HepG2 (cell line): ENCODE measurements around the gene PGM2. TPM values are rescaled to one million over a fixed set of nuclear protein-coding genes. Genes with fewer than 3 reads are reported as not detected.

Experiments
- ATAC-seq: fragments of 200-7000 bp; cut with Tn5 transposase; 3 replicates; pipeline ENCODE4 v1.9.1; 2020; ENCODE audit warnings: mild to moderate bottlenecking, moderate library complexity
- BruUV-seq: library from RNA; stranded (reverse); fragments of 400-500 nt; replicated peaks from 2 replicates; lab custom pipeline; 2021; lab: Mats Ljungman, UMichigan
- CTCF ChIA-PET: fragments of 300-600 bp; formaldehyde crosslinking; extraction: SDS; loops from one replicate; lab custom pipeline; 2021; ENCODE audit warnings: low total read pairs, inconsistent platforms, low intra/inter-chr PET ratio; lab: Yijun Ruan, JAX
- POLR2A ChIA-PET: fragments of 350-600 bp; sonication (Branson Sonifier 250); formaldehyde crosslinking; loops from one replicate; lab custom pipeline; 2020; ENCODE audit warnings: antibody characterized with exemption, inconsistent platforms; lab: Yijun Ruan, JAX
- DNase-seq: peaks from one replicate; pipeline ENCODE4 v3.0.0-alpha.2; 2015; ENCODE audit warnings: low spot score
- FAIRE-seq: peaks from 3 replicates; lab custom pipeline; 2011; peaks lifted over from hg19 to GRCh38; lab: Jason Lieb, UNC
- H2AFZ ChIP-seq: one replicate; pipeline ENCODE4 v1.6.1; 2011; ENCODE audit warnings: low read length, inconsistent platforms
- H3K27ac ChIP-seq: fragments of 300-600 bp; 3 replicates; pipeline ENCODE4 v1.8.0; 2011; ENCODE audit warnings: mixed run types, mild to moderate bottlenecking, mixed read lengths, low read length, inconsistent platforms; ENCODE audit not compliant: insufficient read depth; ENCODE audit errors: extremely low read length
- H3K27me3 ChIP-seq, 2 experiments: fragments of 200-600 bp in 1 of 2; 2 replicates in 1 of 2; 3 replicates in 1 of 2; pipeline versions ENCODE4 v1.6.0 to v1.8.0; 2011; ENCODE audit warnings: low read length in 2 of 2, mild to moderate bottlenecking in 2 of 2, moderate library complexity in 2 of 2, inconsistent platforms in 1 of 2; ENCODE audit not compliant: insufficient read depth in 2 of 2, control insufficient read depth in 1 of 2
- H3K36me3 ChIP-seq, 2 experiments: fragments of 200-600 bp in 1 of 2; replicated peaks in 1 of 2; 2 replicates in 1 of 2; 3 replicates in 1 of 2; pipeline versions ENCODE4 v1.5.1 to v1.8.0; 2011; ENCODE audit warnings: low read length in 2 of 2, inconsistent platforms in 1 of 2; ENCODE audit not compliant: insufficient read depth in 2 of 2, control insufficient read depth in 1 of 2
- H3K4me1 ChIP-seq: 2 replicates; pipeline ENCODE4 v1.5.1; 2012; ENCODE audit warnings: low read length, inconsistent platforms; ENCODE audit not compliant: insufficient read depth
- H3K4me2 ChIP-seq: 2 replicates; pipeline ENCODE4 v1.6.0; 2011; ENCODE audit warnings: low read depth, low read length, inconsistent platforms
- H3K4me3 ChIP-seq, 3 experiments: fragments of 200-600 bp in 1 of 3; sonication (generic), shearing (Covaris generic) in 1 of 3; replicated peaks in 1 of 3; 2 replicates each; pipeline ENCODE4 v1.5.1; 2011 to 2016; ENCODE audit warnings: low read length in 3 of 3, inconsistent platforms in 2 of 3, low read depth in 2 of 3, mild to moderate bottlenecking in 2 of 3, control low read depth in 1 of 3, mixed read lengths in 1 of 3; ENCODE audit not compliant: insufficient read depth in 1 of 3
- H3K79me2 ChIP-seq: one replicate; pipeline ENCODE4 v1.6.1; 2011; ENCODE audit warnings: low read length, inconsistent platforms; ENCODE audit not compliant: insufficient read depth
- H3K9ac ChIP-seq: 2 replicates; pipeline ENCODE4 v1.6.0; 2011; ENCODE audit warnings: mild to moderate bottlenecking, low read depth, low read length, inconsistent platforms; ENCODE audit not compliant: insufficient read depth
- H3K9me3 ChIP-seq: 2 replicates; pipeline ENCODE4 v1.5.1; 2012; ENCODE audit warnings: mild to moderate bottlenecking, low read length
- H4K20me1 ChIP-seq: 2 replicates; pipeline ENCODE4 v1.6.0; 2011; ENCODE audit warnings: inconsistent platforms, mild to moderate bottlenecking, low read length, moderate library complexity; ENCODE audit not compliant: insufficient read depth
- CENPBD1 ChIP-seq: sonication (generic); formaldehyde crosslinking; IDR thresholded peaks from 2 replicates; pipeline ENCODE4 v1.8.0; 2022; ENCODE audit warnings: missing genetic modification reagents, low read depth, mild to moderate bottlenecking, borderline replicate concordance
- HMGXB4 ChIP-seq, 2 experiments: sonication (generic) in 1 of 2; formaldehyde crosslinking in 1 of 2; IDR thresholded peaks; 2 replicates each; pipeline versions ENCODE4 v1.4.0 to v1.6.1; 2018 to 2020; ENCODE audit warnings: missing genetic modification reagents in 2 of 2, borderline replicate concordance in 1 of 2, low read depth in 1 of 2, mild to moderate bottlenecking in 1 of 2, missing biosample characterization in 1 of 2
- HOXD1 ChIP-seq: sonication (generic); formaldehyde crosslinking; IDR thresholded peaks from 2 replicates; pipeline ENCODE4 v1.5.0; 2020; ENCODE audit warnings: missing genetic modification reagents
- MATR3 ChIP-seq: sonication (generic); formaldehyde crosslinking; IDR thresholded peaks from 2 replicates; pipeline ENCODE4 v1.4.0; 2020; ENCODE audit warnings: missing genetic modification reagents
- MEIS2 ChIP-seq: sonication (generic); formaldehyde crosslinking; IDR thresholded peaks from 2 replicates; pipeline ENCODE4 v1.9.0; 2021; ENCODE audit warnings: mild to moderate bottlenecking, missing genetic modification reagents
- REXO4 ChIP-seq: sonication (generic); formaldehyde crosslinking; IDR thresholded peaks from 2 replicates; pipeline ENCODE4 v1.8.0; 2022; ENCODE audit warnings: missing genetic modification reagents, mild to moderate bottlenecking, borderline replicate concordance
- TFDP1 ChIP-seq: IDR thresholded peaks from 2 replicates; pipeline ENCODE4 v1.6.1; 2016; ENCODE audit warnings: missing compliant biosample characterization, missing genetic modification reagents, borderline replicate concordance
- THAP11 ChIP-seq: IDR thresholded peaks from 2 replicates; pipeline ENCODE4 v1.6.1; 2016; ENCODE audit warnings: missing biosample characterization, missing genetic modification reagents
- ZBTB20 ChIP-seq: sonication (generic); formaldehyde crosslinking; IDR thresholded peaks from 2 replicates; pipeline ENCODE4 v1.8.1; 2023; ENCODE audit warnings: missing genetic modification reagents, low read depth, mild to moderate bottlenecking, borderline replicate concordance
- ZFX ChIP-seq: sonication (generic); formaldehyde crosslinking; IDR thresholded peaks from 2 replicates; pipeline ENCODE4 v1.4.0; 2020; ENCODE audit warnings: mild to moderate bottlenecking, low read depth, missing genetic modification reagents, moderate library complexity
- ZKSCAN8 ChIP-seq: IDR thresholded peaks from 2 replicates; pipeline ENCODE4 v1.6.1; 2016; ENCODE audit warnings: borderline replicate concordance, missing genetic modification reagents, missing compliant biosample characterization
- ZNF441 ChIP-seq: sonication (generic); formaldehyde crosslinking; IDR thresholded peaks from 2 replicates; pipeline ENCODE4 v1.7.0; 2021; ENCODE audit warnings: missing genetic modification reagents, borderline replicate concordance
- ZNF484 ChIP-seq: sonication (generic); formaldehyde crosslinking; IDR thresholded peaks from 2 replicates; pipeline ENCODE4 v1.5.1; 2020; ENCODE audit warnings: mild to moderate bottlenecking, low read depth, missing genetic modification reagents, borderline replicate concordance
- ZNF574 ChIP-seq: sonication (generic); formaldehyde crosslinking; IDR thresholded peaks from 2 replicates; pipeline ENCODE4 v1.4.0; 2020; ENCODE audit warnings: missing genetic modification reagents
- ZNF589 ChIP-seq: sonication (generic); formaldehyde crosslinking; conservative IDR thresholded peaks from 2 replicates; pipeline ENCODE4 v1.8.0; 2022; ENCODE audit warnings: mild to moderate bottlenecking, moderate library complexity, missing genetic modification reagents
- ZNF83 ChIP-seq: sonication (generic); formaldehyde crosslinking; IDR thresholded peaks from 2 replicates; pipeline ENCODE4 v1.4.0; 2020; ENCODE audit warnings: missing genetic modification reagents, mild to moderate bottlenecking, borderline replicate concordance
- WGBS: methylation state at CpG from one replicate; pipeline ENCODE4 v1.1.6; 2017; ENCODE audit warnings: low lambda C conversion rate; 5-methylcytosine and 5-hydroxymethylcytosine counted together
- in situ Hi-C: cut with HindIII; loops from 2 replicates; pipeline ENCODE4 v1.10.0; 2017; ENCODE audit warnings: low pct_unique_long_range_greater_than_20kb; ENCODE audit not compliant: extremely low pct_ligation_motif_present
- intact Hi-C: fragments of 100-400 bp; cut with micrococcal nuclease; formaldehyde crosslinking; loops from one replicate; pipeline ENCODE4 v1.10.0; 2022; ENCODE audit not compliant: unreplicated experiment
- polyA plus RNA-seq, 8 experiments: library from polyadenylated mRNA; depleted of rRNA in 3 of 8; stranded (reverse) in 7 of 8; unstranded in 1 of 8; fragments of >200 nt; fragmentation: Illumina TruSeq in 4 of 8; extraction: Trizol in 4 of 8; gene quantifications; 2 replicates each; pipeline versions ENCODE4 v1.2.1 to v1.2.3, GENCODE V29; 2011 to 2016; ENCODE audit warnings: low read depth in 4 of 8, missing spikeins in 1 of 8, mixed read lengths in 1 of 8; ENCODE audit not compliant: insufficient read depth in 1 of 8
- total RNA-seq, 5 experiments: library from RNA; depleted of rRNA; stranded (reverse); fragments of >200 nt; fragmentation: Illumina TruSeq; extraction: Trizol; gene quantifications; 2 replicates each; pipeline ENCODE4 v1.2.3, GENCODE V29; 2016; ENCODE audit warnings: low read depth in 1 of 5

Gene PGM2
- total and polyA plus RNA-seq, 2 of the 13 experiments (the other 11 are each of a cell fraction or from before 2014, with no cell fraction given) = 14.6 to 36.9 TPM

- H3K9ac ChIP-seq = no peak overlapping the region
- ATAC-seq (no peak), FAIRE-seq (no peak), DNase-seq (no peak)
- no peak overlapping the region for H3K27ac ChIP-seq
- WGBS = 100% methylated on average over 4 of the region's 4 CpGs
- no peak overlapping the region for H3K4me2 ChIP-seq
- CTCF ChIA-PET = no interaction called here
- no peaks in the 10 kb centered on the region for H4K20me1 ChIP-seq
- no peak overlapping the region for H2AFZ ChIP-seq
- TF ChIP-seq ZNF589 (no peak), CENPBD1 (CRISPR knock-in tag) (no peak), ZFX (no peak), REXO4 (no peak), ZNF83 (no peak), THAP11 (no peak), ZBTB20 (CRISPR knock-in tag) (no peak), ZNF574 (CRISPR knock-in tag) (no peak), ZNF441 (CRISPR knock-in tag) (no peak), ZNF484 (CRISPR knock-in tag) (no peak), HOXD1 (no peak), MEIS2 (CRISPR knock-in tag) (no peak), MATR3 (CRISPR knock-in tag) (no peak), ZKSCAN8 (CRISPR knock-in tag) (no peak), TFDP1 (CRISPR knock-in tag) (no peak), HMGXB4 (CRISPR knock-in tag; IDR thresholded peaks at IDR 0.05; ENCODE audit: borderline replicate concordance in 1 of 2, low read depth in 1 of 2) (no peak)
- no TSS peak for BruUV-seq
- H3K4me1 ChIP-seq = peaks cover 12% of the 10 kb centered on the region; the same call in 1 of the 2 replicates
- in situ Hi-C loops = no loop called here
- no peaks in the 10 kb centered on the region for H3K9me3 ChIP-seq
- H3K4me3 ChIP-seq = no peak overlapping the region
- POLR2A ChIA-PET = no interaction called here
- peaks cover 0 to 13% of the 10 kb centered on the region in 2 experiments; a peak in 1 of 5 replicates for H3K36me3 ChIP-seq
- no peaks in the 10 kb centered on the region for H3K27me3 ChIP-seq
- no peaks in the 10 kb centered on the region for H3K79me2 ChIP-seq
- intact Hi-C loops = no loop called here
Observed at GRCh38 chr4:37864786-37865185, 38.3 kb downstream of the PGM2 start.
